ENCODE measurements around the gene KREMEN1.
A peak's percentile ranks its signal among the peaks of the same experiment; 100 is the strongest.
"Not testable (repeated sequence)": the region's sequence is repeated elsewhere in the genome, so short reads cannot be mapped to it uniquely, and the experiment has no call there.

The KREMEN1 gene, protein sequence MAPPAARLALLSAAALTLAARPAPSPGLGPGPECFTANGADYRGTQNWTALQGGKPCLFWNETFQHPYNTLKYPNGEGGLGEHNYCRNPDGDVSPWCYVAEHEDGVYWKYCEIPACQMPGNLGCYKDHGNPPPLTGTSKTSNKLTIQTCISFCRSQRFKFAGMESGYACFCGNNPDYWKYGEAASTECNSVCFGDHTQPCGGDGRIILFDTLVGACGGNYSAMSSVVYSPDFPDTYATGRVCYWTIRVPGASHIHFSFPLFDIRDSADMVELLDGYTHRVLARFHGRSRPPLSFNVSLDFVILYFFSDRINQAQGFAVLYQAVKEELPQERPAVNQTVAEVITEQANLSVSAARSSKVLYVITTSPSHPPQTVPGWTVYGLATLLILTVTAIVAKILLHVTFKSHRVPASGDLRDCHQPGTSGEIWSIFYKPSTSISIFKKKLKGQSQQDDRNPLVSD
- total RNA-seq, result 0.35 to 0.48 reads per million in 2 donors

DNA sequence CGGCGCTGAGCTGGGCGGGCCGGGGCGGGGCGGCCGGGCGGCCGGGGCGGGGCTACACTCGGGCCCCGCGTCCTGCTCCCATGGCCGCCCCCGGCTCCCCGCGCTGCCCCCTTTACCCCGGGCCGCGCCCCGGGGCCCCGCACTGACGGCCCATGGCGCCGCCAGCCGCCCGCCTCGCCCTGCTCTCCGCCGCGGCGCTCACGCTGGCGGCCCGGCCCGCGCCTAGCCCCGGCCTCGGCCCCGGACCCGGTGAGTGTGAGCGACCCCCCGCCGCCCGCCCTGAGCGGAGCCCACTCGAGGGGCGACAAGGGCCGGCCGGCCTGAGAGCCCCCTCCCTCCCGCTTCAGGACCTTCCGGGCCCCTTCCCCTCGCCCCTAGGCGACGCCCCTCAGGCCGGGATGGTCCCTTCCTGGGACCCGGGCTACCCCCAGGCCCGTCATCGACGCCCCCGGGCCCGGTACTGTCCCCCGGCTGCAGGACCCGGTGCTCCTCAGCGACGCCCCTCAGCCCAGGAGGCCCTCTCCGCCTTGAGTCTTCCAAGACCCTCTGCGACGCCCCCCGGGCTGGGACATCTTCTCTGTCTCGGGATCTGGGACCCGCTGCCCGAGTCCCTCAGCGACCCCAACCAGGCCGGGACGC is at the start of gene KREMEN1:
KREMEN1 (plus strand) TSS at position 57 of the 639 bp plus-strand sequence; CDS start at position 153, 96 bp downstream.
- DNase-seq, result no peak

DNA sequence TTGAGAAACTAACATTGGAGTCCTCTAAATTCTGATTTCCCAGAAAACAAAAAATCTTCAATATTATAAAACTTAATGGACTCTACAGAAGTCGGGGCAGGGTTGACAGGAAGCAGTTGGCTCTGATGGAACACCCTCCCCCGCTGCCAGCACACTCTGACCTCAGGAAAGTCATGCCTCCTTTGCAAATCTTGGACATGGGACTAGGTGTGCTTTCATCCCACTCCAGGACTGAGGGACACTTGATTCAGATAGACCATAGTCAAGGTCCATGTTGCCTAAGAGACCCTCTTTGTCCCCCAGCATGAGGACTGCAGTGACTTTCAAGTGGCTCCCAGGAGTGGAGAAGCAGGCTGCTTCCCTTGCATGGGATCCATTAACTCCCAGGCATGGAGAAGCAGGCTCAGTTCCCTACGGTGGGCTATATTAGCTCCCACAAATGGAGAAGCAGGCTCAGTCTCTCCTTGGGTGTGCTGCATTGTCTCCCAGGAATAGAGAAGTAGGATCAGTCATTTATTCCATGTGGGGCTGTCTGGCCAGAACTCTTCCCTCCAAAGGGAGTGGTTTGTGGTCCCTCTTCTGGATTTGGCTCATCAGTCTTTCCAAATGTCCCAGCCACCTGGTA is 49.6 kb upstream of the KREMEN1 start:
- no peak for DNase-seq

DNA sequence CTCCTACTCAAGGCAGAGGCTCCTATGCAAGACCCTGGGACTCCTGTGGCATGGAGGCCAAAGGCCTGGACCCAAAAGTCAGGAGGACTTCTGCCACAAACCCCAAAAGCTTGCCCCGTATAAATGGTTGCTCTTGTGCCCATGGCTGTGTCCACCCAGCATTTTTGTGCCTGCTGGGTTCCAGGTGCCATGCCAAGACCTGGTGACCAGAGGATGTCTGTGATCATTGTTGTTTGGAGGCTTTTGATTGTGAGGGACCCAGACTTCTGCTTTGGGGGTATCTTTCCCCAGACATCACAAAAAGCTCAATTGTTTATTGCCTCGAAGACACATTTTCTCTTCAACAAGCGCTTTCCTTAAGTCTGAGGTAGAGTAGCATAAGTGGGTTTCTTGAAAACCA is 46.3 kb upstream of the KREMEN1 start:
- no peak for DNase-seq

GRCh38 chr22:29028468-29028867 is 44.4 kb upstream of the KREMEN1 start:
- DNase-seq, result no peak

- no peak for DNase-seq
These were observed 43.4 kb upstream of the KREMEN1 start for GRCh38 chr22:29029202-29030000.

DNA sequence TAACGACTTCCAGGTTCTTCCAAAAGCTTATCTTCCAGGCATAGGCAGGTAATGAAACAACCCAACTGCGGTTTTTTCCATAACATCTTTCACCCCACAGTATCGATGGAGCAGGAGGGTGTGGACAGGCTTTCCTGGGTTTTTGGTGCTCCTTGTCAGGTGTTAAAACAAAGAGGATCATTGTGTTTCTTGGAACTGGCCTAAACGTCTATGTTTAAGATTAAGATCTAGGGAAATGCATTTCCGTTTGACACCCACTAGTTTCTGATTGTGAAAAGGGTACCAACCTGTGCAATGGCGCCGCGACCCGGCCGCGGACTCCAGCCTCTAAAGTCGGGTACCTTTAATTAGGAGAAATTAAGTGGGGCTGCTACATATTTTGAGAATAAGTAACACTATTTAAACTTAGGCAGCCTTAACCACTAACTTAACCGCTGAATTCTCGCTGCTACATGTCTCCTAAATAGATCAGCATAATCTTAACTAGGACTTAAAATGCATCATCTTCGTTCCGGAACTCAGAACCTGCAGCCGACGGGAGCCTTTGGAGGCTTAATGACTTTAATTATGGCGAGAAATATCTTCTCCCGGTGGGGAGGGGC is 42.7 kb upstream of the KREMEN1 start:
- DNase-seq, result no peak

DNA sequence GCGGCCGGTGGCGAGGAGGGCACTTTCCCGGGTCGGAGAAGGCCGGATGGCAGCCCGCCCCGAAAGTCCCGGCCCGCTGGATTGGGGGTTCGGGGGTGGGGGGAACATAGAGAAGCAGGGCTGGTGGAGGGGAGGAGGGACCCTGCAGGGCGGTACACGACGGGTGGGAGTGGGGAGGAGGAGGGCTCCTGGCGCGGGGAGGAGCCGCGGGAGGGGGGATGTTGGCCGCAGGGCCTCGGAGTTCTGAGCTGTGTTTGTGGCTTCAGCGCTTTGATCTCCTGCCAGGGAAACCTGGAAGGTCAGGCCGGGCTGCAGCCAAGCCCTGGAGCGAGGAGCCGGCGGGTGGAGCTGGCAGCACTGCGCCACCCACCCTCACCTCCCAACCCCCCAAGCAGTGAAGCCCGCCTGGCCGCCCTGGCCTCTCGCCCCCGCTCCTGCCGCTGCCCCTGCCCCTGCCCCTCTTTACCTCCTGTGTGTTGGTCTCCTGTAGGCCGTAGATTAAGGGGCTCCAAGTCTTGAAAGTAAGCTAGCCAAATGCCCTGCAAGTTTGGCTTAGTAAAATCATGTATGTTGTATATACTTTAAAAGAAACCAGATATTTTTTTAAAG is 42.1 kb upstream of the KREMEN1 start:
- DNase-seq, result no peak

DNA sequence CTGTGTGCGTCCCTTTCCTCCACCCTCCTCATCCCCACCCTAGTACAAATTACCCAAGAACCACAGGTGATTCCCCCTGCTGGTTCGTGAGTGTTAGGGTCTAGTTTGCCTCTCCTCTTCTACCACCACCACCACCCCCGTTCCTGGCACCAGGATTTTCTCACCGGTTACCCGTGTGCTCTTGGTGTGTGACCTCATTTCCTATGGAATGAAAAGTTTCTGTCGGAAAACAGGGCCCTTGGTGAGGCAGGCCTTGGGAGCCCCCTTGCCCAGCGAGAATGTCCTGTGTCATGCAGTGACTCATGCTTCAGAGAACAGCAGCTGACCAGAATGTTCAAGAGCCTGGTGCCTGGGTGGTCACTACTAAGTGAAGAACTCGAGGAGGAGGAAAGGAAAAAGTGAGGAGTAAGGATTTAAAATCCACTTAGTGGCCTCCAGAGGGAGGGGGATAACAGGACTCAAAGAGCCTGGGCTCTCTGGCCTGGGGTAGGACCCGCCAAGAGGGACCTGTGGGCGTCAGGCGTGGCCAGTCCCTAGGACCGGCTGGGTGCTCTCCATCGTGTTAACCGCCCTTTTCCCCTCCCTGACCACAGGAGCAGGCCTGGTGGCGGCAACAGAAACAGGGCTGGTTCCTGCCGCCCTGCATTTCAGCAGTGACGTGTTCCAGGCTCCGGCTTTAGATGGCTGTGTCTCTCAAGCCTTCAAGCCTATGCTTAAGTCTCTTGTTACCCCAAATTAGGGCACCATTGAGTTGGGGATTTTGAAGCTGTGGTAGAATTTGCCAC is 41.4 kb upstream of the KREMEN1 start:
- no peak for DNase-seq

DNA sequence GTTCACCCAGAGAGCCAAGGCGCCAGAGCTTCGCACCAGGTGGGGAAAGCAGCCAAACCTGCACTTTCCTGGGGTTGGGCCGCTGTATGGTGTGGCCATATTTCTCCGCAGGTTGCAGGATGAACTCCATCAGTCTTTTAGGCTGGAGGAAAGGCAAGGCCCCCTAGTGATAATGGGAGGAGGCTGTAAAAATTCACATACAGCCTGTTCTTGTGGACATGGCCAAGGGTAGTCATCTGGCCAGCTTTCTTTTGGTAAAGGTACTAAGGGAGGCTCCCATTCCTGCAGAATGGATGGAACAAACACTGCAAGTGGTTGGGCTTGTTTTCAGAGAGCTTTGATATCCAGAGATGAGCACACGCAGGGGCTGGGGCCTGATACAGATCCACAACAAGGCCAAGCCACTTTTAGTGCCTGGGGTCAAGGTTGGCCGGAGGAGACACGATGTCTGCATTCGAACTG is 40.8 kb upstream of the KREMEN1 start:
- DNase-seq, result no peak

DNA sequence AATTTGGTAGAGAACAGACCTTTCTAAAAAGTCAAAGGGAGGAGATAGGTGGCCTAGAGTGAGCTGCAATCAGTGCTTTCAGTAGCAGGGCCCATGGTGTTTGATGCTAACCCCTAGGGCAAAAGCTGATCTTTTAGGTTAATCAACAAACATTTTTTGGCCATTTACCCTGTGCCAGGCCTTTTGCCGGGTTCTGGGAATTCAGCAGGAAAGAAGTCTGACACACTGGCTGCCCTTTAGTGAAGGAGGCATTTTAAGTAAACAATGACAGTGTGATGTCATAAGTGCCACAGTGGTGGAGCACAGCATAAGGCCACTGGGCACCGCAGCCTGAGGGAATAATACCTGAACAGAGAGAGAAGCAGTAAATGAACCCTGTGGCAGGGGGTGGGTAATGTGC is 40.3 kb upstream of the KREMEN1 start:
- DNase-seq, result no peak

GRCh38 chr22:29037340-29037932 is 35.4 kb upstream of the KREMEN1 start:
- DNase-seq, result no peak

- DNase-seq, result no peak
These were observed 33.7 kb upstream of the KREMEN1 start for GRCh38 chr22:29039148-29039547.

- DNase-seq, result not testable (repeated sequence)
These were observed 33.2 kb upstream of the KREMEN1 start for GRCh38 chr22:29039684-29040083.

DNA sequence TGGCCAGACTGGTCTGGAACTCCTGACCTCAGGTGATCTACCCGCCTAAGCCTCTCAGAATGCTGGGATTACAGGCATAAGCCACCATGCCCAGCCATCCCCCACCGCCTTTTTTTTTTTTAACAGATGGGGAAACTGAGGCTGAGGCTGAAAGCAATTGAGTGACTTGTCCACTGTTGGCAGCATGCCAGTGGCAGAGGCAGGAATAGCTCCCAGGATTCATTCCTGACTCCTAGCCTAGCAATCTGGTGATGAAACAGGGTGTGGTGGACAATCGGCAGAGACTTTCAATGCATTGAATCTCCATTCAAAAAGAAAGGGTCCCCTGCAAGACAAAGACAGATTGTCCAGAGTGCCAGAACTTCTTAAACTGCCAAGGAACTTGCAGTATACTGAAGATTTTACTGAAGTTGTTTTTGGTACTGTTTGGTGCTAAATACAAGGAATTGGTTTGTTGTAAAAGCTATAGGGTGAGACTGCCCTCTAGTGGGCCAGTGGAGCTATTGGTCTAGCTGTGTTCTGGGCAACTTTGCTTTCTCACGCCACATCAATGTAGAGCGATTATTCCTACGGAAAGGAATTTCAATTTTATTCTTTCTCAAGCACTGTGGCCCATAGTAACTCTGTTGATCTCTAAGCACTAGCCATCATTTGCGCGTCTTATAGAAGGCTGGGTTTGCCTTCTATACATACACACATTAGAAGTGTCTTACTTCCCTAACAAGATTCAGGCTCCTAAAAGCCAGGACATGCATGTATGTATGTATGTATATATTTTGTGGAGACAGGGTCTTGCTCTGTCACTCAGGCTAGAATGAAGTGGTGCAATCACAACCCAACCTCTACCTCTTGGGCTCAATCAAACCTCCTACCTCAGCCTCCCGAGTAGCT is 32.2 kb upstream of the KREMEN1 start:
- DNase-seq, result peak; percentile 54

GRCh38 chr22:29041408-29041807 is 31.4 kb upstream of the KREMEN1 start:
- no peak for DNase-seq

GRCh38 chr22:29043906-29044575 is 28.8 kb upstream of the KREMEN1 start:
- no peak for DNase-seq

- no peak for DNase-seq
These were observed 28.1 kb upstream of the KREMEN1 start for GRCh38 chr22:29044657-29045176.

DNA sequence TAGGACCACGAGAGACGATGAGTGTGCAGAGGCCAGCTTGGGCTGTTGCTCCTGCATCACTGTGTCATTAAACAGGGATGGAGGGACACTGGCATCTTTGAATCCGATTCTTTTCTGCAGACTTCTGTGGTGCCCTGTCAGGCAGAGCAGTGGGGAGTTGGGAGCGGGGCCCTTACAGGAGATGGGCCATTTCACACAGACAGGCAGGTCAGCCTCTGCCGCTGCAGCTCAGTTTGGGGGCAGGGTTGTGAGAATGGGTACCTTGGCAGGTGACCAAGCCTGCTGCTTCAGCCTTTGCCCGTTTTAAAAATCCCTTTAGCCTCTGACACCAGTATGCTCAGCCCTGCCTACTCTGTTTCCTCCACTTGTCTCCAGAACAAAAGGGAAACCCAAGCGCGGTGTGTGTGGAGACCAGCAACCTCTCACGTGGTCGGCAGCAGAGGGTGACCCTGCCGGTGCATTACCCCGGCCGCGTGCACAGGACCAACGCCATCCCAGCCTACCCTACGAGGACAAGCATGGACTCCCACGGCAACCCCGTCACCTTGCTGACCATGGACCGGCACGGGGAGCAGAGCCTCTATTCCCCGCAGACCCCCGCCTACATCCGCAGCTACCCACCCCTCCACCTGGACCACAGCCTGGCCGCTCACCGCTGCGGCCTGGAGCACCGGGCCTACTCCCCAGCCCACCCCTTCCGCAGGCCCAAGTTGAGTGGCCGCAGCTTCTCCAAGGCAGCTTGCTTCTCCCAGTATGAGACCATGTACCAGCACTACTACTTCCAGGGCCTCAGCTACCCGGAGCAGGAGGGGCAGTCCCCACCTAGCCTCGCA is 23.8 kb upstream of the KREMEN1 start:
- no peak for DNase-seq

Data from T-helper 9 cell (primary cell).